HEK293T (cell line): Measurements from ENCODE around the gene PLA1A.

Experiments used
- CTCF ChIA-PET: fragments of 350-600 bp; formaldehyde crosslinking; extraction: SDS; loops from one replicate; lab custom pipeline; 2021; ENCODE audit warnings: antibody characterized with exemption, inconsistent platforms; lab: Yijun Ruan, JAX
- POLR2A ChIA-PET: fragments of 350-600 bp; formaldehyde crosslinking; extraction: SDS; loops from one replicate; lab custom pipeline; 2020; ENCODE audit warnings: antibody characterized with exemption, inconsistent platforms; lab: Yijun Ruan, JAX
- DNase-seq: peaks from one replicate; pipeline ENCODE4 v3.0.0; 2012; ENCODE audit warnings: mixed read lengths; ENCODE audit errors: extremely low spot score
- ARNT ChIP-seq: fragments of 450-650 bp; IDR thresholded peaks from 2 replicates; pipeline ENCODE4 v1.6.1; 2017; ENCODE audit warnings: mild to moderate bottlenecking
- BHLHE40 ChIP-seq: fragments of 450-650 bp; IDR thresholded peaks from 2 replicates; pipeline ENCODE4 v1.6.1; 2016; ENCODE audit warnings: mild to moderate bottlenecking, moderate library complexity, borderline replicate concordance
- CTBP1 ChIP-seq: fragments of 450-650 bp; IDR thresholded peaks from 2 replicates; pipeline ENCODE4 v1.6.1; 2016; ENCODE audit warnings: borderline replicate concordance
- ELF4 ChIP-seq: fragments of 450-650 bp; IDR thresholded peaks from 2 replicates; pipeline ENCODE4 v1.6.1; 2017; ENCODE audit warnings: antibody characterized with exemption
- FOXA1 ChIP-seq: fragments of 450-650 bp; IDR thresholded peaks from 2 replicates; pipeline ENCODE4 v1.6.1; 2016; ENCODE audit warnings: mild to moderate bottlenecking
- FOXK2 ChIP-seq: fragments of 450-650 bp; IDR thresholded peaks from 2 replicates; pipeline ENCODE4 v1.6.1; 2016; ENCODE audit warnings: mild to moderate bottlenecking
- FOXM1 ChIP-seq: fragments of 450-650 bp; IDR thresholded peaks from 2 replicates; pipeline ENCODE4 v1.6.1; 2017; ENCODE audit warnings: mild to moderate bottlenecking, borderline replicate concordance
- HDGF ChIP-seq: fragments of 450-650 bp; IDR thresholded peaks from 2 replicates; pipeline ENCODE4 v1.6.1; 2017; ENCODE audit warnings: antibody characterized with exemption, borderline replicate concordance
- L3MBTL2 ChIP-seq: fragments of 450-650 bp; conservative IDR thresholded peaks from 2 replicates; pipeline ENCODE4 v1.6.1; 2016; ENCODE audit warnings: mild to moderate bottlenecking
- LEF1 ChIP-seq: fragments of 450-650 bp; IDR thresholded peaks from 2 replicates; pipeline ENCODE4 v1.6.1; 2017; ENCODE audit warnings: mild to moderate bottlenecking, borderline replicate concordance
- NFRKB ChIP-seq: fragments of 450-650 bp; IDR thresholded peaks from 2 replicates; pipeline ENCODE4 v1.6.1; 2016; ENCODE audit warnings: mild to moderate bottlenecking, moderate library complexity
- SP1 ChIP-seq: fragments of 450-650 bp; IDR thresholded peaks from 2 replicates; pipeline ENCODE4 v1.6.1; 2017
- SUZ12 ChIP-seq: fragments of 450-650 bp; IDR thresholded peaks from 2 replicates; pipeline ENCODE4 v1.6.1; 2016; ENCODE audit warnings: mild to moderate bottlenecking
- TARDBP ChIP-seq: fragments of 450-650 bp; IDR thresholded peaks from 2 replicates; pipeline ENCODE4 v1.6.1; 2016
- ZNF384 ChIP-seq: fragments of 450-650 bp; IDR thresholded peaks from 2 replicates; pipeline ENCODE4 v1.6.1; 2016
- TF ChIP-seq, protein P1 (sequence below): fragments of 450-650 bp; IDR thresholded peaks from 2 replicates; pipeline ENCODE4 v1.6.1; 2016

The PLA1A gene

GRCh38 chr3:119571230-119571629 lies 26.5 kb upstream of the PLA1A start:
- POLR2A ChIA-PET = no interaction called here
- TF ChIP-seq FOXM1 (no peak), LEF1 (no peak), ELF4 (no peak), CTBP1 (no peak), ZNF384 (no peak)
- TF ChIP-seq, protein P1, sequence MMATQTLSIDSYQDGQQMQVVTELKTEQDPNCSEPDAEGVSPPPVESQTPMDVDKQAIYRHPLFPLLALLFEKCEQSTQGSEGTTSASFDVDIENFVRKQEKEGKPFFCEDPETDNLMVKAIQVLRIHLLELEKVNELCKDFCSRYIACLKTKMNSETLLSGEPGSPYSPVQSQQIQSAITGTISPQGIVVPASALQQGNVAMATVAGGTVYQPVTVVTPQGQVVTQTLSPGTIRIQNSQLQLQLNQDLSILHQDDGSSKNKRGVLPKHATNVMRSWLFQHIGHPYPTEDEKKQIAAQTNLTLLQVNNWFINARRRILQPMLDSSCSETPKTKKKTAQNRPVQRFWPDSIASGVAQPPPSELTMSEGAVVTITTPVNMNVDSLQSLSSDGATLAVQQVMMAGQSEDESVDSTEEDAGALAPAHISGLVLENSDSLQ = no peak
- no peak for DNase-seq
- CTCF ChIA-PET = no interaction called here

DNA sequence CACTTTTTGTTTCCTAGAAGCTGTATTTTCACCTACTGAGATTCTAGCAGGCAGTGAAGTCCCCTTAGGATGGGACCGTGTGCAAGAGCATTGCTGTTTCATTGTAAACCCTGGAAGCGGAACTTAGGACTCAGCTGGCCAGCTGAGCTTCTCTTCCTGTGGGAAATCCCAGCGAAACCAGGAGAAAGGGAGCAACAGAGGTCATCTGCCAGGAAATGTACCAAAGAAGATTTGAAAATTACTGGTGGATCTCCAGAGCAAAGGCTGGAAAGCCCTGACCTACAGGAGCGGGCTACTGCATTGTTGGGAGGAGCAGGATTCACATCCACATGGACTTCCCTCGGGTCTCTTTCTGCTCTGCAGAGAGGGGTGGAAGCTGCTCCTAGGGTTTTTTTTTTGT lies 26.0 kb upstream of the PLA1A start:
- CTCF ChIA-PET = no interaction called here
- DNase-seq = no peak
- TF ChIP-seq NFRKB (no peak), LEF1 (no peak), FOXA1 (no peak), TARDBP (no peak), SP1 (no peak), HDGF (no peak), FOXK2 (no peak), CTBP1 (no peak), FOXM1 (no peak), SUZ12 (no peak), ARNT (no peak), ZNF384 (no peak), ELF4 (no peak), BHLHE40 (no peak)
- TF ChIP-seq, protein P1 = no peak
- POLR2A ChIA-PET = no interaction called here

DNA sequence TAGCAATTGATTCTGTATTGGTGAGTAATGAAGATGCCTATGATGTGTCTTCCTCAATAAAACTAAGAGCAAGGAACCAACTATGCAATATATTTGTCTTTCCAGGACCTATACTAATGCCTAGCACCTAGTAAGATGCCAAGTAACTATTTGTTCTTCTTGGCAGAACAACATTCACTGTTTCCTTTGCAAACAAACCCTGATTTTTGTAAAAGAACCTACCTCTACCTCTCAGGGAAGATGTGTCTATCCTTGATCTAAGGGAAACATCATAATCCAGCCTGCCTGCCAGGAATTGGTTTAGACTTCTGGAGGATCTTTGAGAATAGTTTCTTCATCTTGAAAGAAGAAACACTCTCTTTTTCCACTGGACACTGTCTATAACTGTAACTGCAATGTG lies 22.2 kb upstream of the PLA1A start:
- TF ChIP-seq LEF1 (no peak), BHLHE40 (no peak), ARNT (no peak), FOXM1 (no peak), TARDBP (no peak), CTBP1 (no peak), ZNF384 (no peak), FOXK2 (no peak), FOXA1 (no peak), SUZ12 (no peak), L3MBTL2 (no peak), ELF4 (no peak), SP1 (no peak), HDGF (no peak), NFRKB (no peak)
- TF ChIP-seq, protein P1 = no peak
- POLR2A ChIA-PET = no interaction called here
- DNase-seq = no peak
- CTCF ChIA-PET = interaction anchor here (0.5 kb wide), 1 partner anchor 167 kb away, joined by 6 read pairs; no protein-coding TSS in a partner anchor

DNA sequence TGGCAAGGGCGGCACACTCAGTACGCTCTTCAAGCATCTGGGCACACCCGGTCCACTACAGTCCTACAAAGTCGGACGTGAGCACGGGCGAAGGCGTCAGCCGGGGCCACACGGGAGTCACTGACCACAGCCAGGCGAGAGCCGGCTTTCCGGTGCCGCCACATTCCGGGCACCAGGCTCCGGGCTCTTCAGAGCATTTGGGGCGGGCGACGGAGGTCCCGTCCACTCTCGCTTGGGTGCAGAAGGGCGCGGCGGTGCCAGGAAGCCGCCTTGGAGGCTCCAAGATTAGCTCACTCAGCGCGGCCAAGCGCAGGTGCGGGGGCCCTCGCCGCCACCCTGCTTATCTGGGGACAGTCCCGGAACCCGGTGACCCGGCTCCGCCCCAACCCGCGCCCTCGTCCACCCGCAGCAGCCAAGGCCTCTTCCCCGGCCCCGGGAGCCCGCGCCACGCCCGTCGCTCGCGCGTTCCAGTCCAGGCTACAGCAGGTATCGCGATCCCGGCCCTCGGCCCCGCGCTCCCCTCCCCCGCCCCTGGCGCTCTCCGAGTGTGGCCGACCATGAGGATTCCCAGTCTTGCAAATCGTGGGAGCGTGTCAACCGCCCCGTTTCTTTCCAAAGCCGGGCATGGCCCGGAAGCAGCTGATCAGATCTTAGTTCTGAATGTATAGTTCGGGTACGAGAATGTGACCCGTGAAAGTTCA lies 18.2 kb upstream of the PLA1A start, which contains the start of gene ADPRH:
Gene ADPRH, plus strand, starts transcription at position 127 of the 701 bp plus-strand sequence. CDS start 2,678 bp downstream, outside the sequence.
- peak; percentile 49 for DNase-seq
- ChIA-PET POLR2A (no interaction called here), CTCF (no interaction called here)
- TF ChIP-seq FOXA1 (no peak), BHLHE40 (no peak), L3MBTL2 (peak; percentile 73), ARNT (no peak), TARDBP (no peak), FOXM1 (no peak), CTBP1 (no peak)

GRCh38 chr3:119580067-119580760 lies 17.5 kb upstream of the PLA1A start:
- POLR2A ChIA-PET = no interaction called here
- TF ChIP-seq ELF4 = no peak
- TF ChIP-seq LEF1 = no peak
- no peak for TF ChIP-seq NFRKB
- TF ChIP-seq, protein P1 = no peak
- TF ChIP-seq L3MBTL2 = no peak
- TF ChIP-seq FOXA1 = no peak
- no peak for TF ChIP-seq SUZ12
- no peak for TF ChIP-seq CTBP1
- TF ChIP-seq ZNF384 = no peak
- TF ChIP-seq SP1 = no peak
- no peak for TF ChIP-seq FOXK2
- TF ChIP-seq HDGF = no peak
- no peak for TF ChIP-seq BHLHE40
- CTCF ChIA-PET = no interaction called here
- DNase-seq = no peak
